ENCODE data around the gene CDH13.

DNA sequence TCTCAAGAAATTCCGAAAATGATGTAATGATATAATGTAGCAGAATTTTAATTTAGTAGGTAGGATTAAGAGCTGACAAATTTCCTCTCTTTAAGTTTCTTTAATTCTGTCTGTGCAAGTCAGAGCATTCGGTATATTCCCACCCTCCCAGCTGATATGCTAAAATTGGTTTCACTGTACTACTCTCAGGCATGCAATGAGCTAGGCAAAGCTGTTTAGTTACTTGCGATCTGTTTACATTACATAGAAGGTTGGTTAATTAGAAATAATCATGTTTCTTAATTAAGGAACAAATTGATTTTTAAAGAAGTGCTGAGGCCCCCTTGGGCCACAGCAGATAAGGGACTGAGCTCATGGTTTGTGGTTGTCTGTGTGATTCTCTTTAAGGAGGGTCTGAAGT is 748.2 kb downstream of the CDH13 start:
- TF ChIP-seq CTCF (IDR thresholded peaks at IDR 0.05) (no peak), EP300 (IDR thresholded peaks at IDR 0.05) (no peak), POLR2AphosphoS5 (IDR thresholded peaks at IDR 0.05) (no peak), POLR2A (IDR thresholded peaks at IDR 0.05; ENCODE audit: low read depth) (no peak)

Data from esophagus muscularis mucosa (tissue), 4 donors.